Liver (tissue), 9 donors: ENCODE data around the gene MVB12B. TPM values are rescaled to one million over a fixed set of nuclear protein-coding genes. Genes with fewer than 3 reads are reported as not detected.

Experiments
- DNase-seq: peaks from one replicate; pipeline ENCODE4 v3.0.0-alpha.2; 2017; ENCODE audit warnings: low spot score
- H3K27ac ChIP-seq, 2 donors: one replicate each; pipeline ENCODE4 v1.7.0; 2013; ENCODE audit warnings: inconsistent platforms in 2 of 2, low read length in 2 of 2, control low read depth in 1 of 2, low read depth in 1 of 2, mild to moderate bottlenecking in 1 of 2
- H3K27me3 ChIP-seq, 4 donors: one replicate each; pipeline versions ENCODE4 v1.6.1 to v1.7.0; 2013; ENCODE audit warnings: low read length in 3 of 4, inconsistent platforms in 1 of 4, mild to moderate bottlenecking in 1 of 4, moderate library complexity in 1 of 4; ENCODE audit not compliant: control insufficient read depth in 4 of 4, insufficient read depth in 4 of 4
- H3K36me3 ChIP-seq, 4 donors: one replicate each; pipeline versions ENCODE4 v1.6.1 to v1.7.0; 2013; ENCODE audit warnings: low read length in 3 of 4, mild to moderate bottlenecking in 3 of 4, low read depth in 1 of 4, moderate library complexity in 1 of 4; ENCODE audit not compliant: control insufficient read depth in 4 of 4, insufficient read depth in 3 of 4
- H3K4me1 ChIP-seq, 4 donors: one replicate each; pipeline versions ENCODE4 v1.6.1 to v1.7.0; 2013; ENCODE audit warnings: low read length in 3 of 4, mild to moderate bottlenecking in 3 of 4, moderate library complexity in 1 of 4; ENCODE audit not compliant: control insufficient read depth in 4 of 4, insufficient read depth in 4 of 4
- H3K4me3 ChIP-seq, 3 donors: one replicate each; pipeline versions ENCODE4 v1.6.1 to v1.7.0; 2013; ENCODE audit warnings: low read length in 3 of 3, control low read depth in 1 of 3, low read depth in 1 of 3, mild to moderate bottlenecking in 1 of 3
- H3K9ac ChIP-seq, 2 donors: one replicate each; pipeline ENCODE4 v1.7.0; 2013; ENCODE audit warnings: low read length in 2 of 2, mild to moderate bottlenecking in 2 of 2, moderate library complexity in 2 of 2, control low read depth in 1 of 2, low read depth in 1 of 2
- H3K9me3 ChIP-seq, 4 donors: one replicate each; pipeline versions ENCODE4 v1.6.1 to v1.7.0; 2013; ENCODE audit warnings: low read length in 3 of 4; ENCODE audit not compliant: control insufficient read depth in 4 of 4
- GABPA ChIP-seq, 2 donors: IDR thresholded peaks in 1 of 2; conservative IDR thresholded peaks in 1 of 2; 2 replicates each; pipeline ENCODE4 v1.6.1; 2016; ENCODE audit warnings: antibody characterized with exemption in 2 of 2, mild to moderate bottlenecking in 1 of 2, moderate library complexity in 1 of 2
- HNF4A ChIP-seq, 2 donors: conservative IDR thresholded peaks; 2 replicates each; pipeline ENCODE4 v1.6.1; 2016; ENCODE audit warnings: antibody characterized with exemption in 2 of 2, mild to moderate bottlenecking in 2 of 2
- HNF4G ChIP-seq: IDR thresholded peaks from 2 replicates; pipeline ENCODE4 v1.6.1; 2016; ENCODE audit warnings: antibody characterized with exemption
- JUND ChIP-seq, 2 donors: IDR thresholded peaks; 2 replicates each; pipeline ENCODE4 v1.6.1; 2016; ENCODE audit warnings: antibody characterized with exemption in 2 of 2
- MAX ChIP-seq: IDR thresholded peaks from 2 replicates; pipeline ENCODE4 v1.6.1; 2016; ENCODE audit warnings: antibody characterized with exemption
- NR2F2 ChIP-seq: IDR thresholded peaks from 2 replicates; pipeline ENCODE4 v1.6.1; 2016; ENCODE audit warnings: antibody characterized with exemption
- RAD21 ChIP-seq, 2 donors: IDR thresholded peaks; 2 replicates each; pipeline ENCODE4 v1.6.1; 2016; ENCODE audit warnings: antibody characterized with exemption in 2 of 2, mild to moderate bottlenecking in 2 of 2
- REST ChIP-seq: IDR thresholded peaks from 2 replicates; pipeline ENCODE4 v1.6.1; 2016; ENCODE audit warnings: antibody characterized with exemption, mild to moderate bottlenecking
- RXRA ChIP-seq, 2 donors: IDR thresholded peaks; 2 replicates each; pipeline ENCODE4 v1.6.1; 2017 to 2018; ENCODE audit warnings: antibody characterized with exemption in 2 of 2, mild to moderate bottlenecking in 1 of 2
- TAF1 ChIP-seq: conservative IDR thresholded peaks from 2 replicates; pipeline ENCODE4 v1.6.1; 2016; ENCODE audit warnings: antibody characterized with exemption, mild to moderate bottlenecking
- YY1 ChIP-seq: IDR thresholded peaks from 2 replicates; pipeline ENCODE4 v1.6.1; 2016; ENCODE audit warnings: antibody characterized with exemption, mild to moderate bottlenecking
- ZBTB33 ChIP-seq: IDR thresholded peaks from 2 replicates; pipeline ENCODE4 v1.6.1; 2016; ENCODE audit warnings: antibody characterized with exemption
- WGBS: extraction: QIAGEN DNeasy Blood & Tissue Kit; methylation state at CpG from one replicate; pipeline ENCODE4 v1.1.7; 2013; 5-methylcytosine and 5-hydroxymethylcytosine counted together
- polyA plus RNA-seq, 2 donors: library from polyadenylated mRNA; stranded (reverse) in 1 of 2; unstranded in 1 of 2; fragments of 200-250 nt in 1 of 2; fragments of >200 nt in 1 of 2; fragmentation: Nextera tagmentation in 1 of 2; extraction: Ambion mirVana in 1 of 2; gene quantifications; one replicate each; pipeline versions ENCODE4 v1.2.1 to v1.2.3, GENCODE V29; 2013 to 2015
- total RNA-seq, 2 donors: library from RNA; depleted of rRNA; stranded (reverse); fragments of >200 nt; gene quantifications; one replicate each; pipeline ENCODE4 v1.2.3, GENCODE V29; 2014
- TF ChIP-seq, protein P1 (sequence below): fragments of 150-350 bp; IDR thresholded peaks from 2 replicates; pipeline ENCODE4 v1.5.1; 2017; ENCODE audit warnings: improper control_type of control experiment, low read depth, low read length; ENCODE audit not compliant: missing input control
- TF ChIP-seq, protein P2 (sequence below): IDR thresholded peaks from 2 replicates; pipeline ENCODE4 v1.6.1; 2016; ENCODE audit warnings: antibody characterized with exemption
- donor health status: healthy.
- donor health status: healthy.
- donor health status: healthy.
- donor health status: healthy.
- donor health status: healthy.

Gene MVB12B
- total and polyA plus RNA-seq, 4 donors, result 5.3 to 12.4 (median 8.4) TPM

GRCh38 chr9:126548312-126548711 is 221.7 kb downstream of the MVB12B start:
- Histone ChIP-seq H3K4me3 (no peak overlapping the region), H3K36me3 (no peaks in the 10 kb centered on the region), H3K27ac (no peak overlapping the region), H3K9me3 (no peaks in the 10 kb centered on the region), H3K27me3 (no peaks in the 10 kb centered on the region), H3K4me1 (peaks cover 0 to 6% (median 2%) of the 10 kb centered on the region in 4 donors), H3K9ac (no peak overlapping the region)
- TF ChIP-seq RXRA (IDR thresholded peaks at IDR 0.05), result peak; percentile 45 to 77
- TF ChIP-seq JUND (IDR thresholded peaks at IDR 0.05), result peak in 1 of 2 donors; percentile 58
- TF ChIP-seq NR2F2, result no peak
- TF ChIP-seq HNF4A (conservative IDR thresholded peaks at IDR 0.05), result peak; percentile 59 to 85
- 39% methylated on average over 7 of the region's 7 CpGs for WGBS
- DNase-seq, result no peak

- Histone ChIP-seq H3K27ac (no peak overlapping the region), H3K9me3 (no peaks in the 10 kb centered on the region), H3K36me3 (no peaks in the 10 kb centered on the region), H3K4me1 (peaks cover 0 to 6% (median 2%) of the 10 kb centered on the region in 4 donors), H3K9ac (no peak overlapping the region), H3K27me3 (no peaks in the 10 kb centered on the region), H3K4me3 (no peak overlapping the region)
- WGBS, result 78% methylated on average over 21 of the region's 21 CpGs
- TF ChIP-seq, protein P1, sequence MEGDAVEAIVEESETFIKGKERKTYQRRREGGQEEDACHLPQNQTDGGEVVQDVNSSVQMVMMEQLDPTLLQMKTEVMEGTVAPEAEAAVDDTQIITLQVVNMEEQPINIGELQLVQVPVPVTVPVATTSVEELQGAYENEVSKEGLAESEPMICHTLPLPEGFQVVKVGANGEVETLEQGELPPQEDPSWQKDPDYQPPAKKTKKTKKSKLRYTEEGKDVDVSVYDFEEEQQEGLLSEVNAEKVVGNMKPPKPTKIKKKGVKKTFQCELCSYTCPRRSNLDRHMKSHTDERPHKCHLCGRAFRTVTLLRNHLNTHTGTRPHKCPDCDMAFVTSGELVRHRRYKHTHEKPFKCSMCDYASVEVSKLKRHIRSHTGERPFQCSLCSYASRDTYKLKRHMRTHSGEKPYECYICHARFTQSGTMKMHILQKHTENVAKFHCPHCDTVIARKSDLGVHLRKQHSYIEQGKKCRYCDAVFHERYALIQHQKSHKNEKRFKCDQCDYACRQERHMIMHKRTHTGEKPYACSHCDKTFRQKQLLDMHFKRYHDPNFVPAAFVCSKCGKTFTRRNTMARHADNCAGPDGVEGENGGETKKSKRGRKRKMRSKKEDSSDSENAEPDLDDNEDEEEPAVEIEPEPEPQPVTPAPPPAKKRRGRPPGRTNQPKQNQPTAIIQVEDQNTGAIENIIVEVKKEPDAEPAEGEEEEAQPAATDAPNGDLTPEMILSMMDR, result no peak
- TF ChIP-seq, protein P2, sequence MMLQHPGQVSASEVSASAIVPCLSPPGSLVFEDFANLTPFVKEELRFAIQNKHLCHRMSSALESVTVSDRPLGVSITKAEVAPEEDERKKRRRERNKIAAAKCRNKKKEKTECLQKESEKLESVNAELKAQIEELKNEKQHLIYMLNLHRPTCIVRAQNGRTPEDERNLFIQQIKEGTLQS, result no peak
- TF ChIP-seq RXRA (IDR thresholded peaks at IDR 0.05) (no peak), NR2F2 (no peak), MAX (no peak)
- no peak for DNase-seq
Observed at GRCh38 chr9:126549246-126550006, 222.8 kb downstream of the MVB12B start.

- 77% methylated on average over 15 of the region's 15 CpGs for WGBS
- H3K27me3 ChIP-seq, result no peaks in the 10 kb centered on the region
- H3K9ac ChIP-seq, result no peak overlapping the region
- no peak overlapping the region for H3K27ac ChIP-seq
- H3K9me3 ChIP-seq, result no peaks in the 10 kb centered on the region
- H3K4me1 ChIP-seq, result peaks cover 0 to 6% (median 2%) of the 10 kb centered on the region in 4 donors
- DNase-seq, result no peak
- H3K4me3 ChIP-seq, result no peak overlapping the region
- no peaks in the 10 kb centered on the region for H3K36me3 ChIP-seq
- no peak for TF ChIP-seq YY1
- TF ChIP-seq HNF4G, result no peak
- no peak for TF ChIP-seq MAX
- no peak for TF ChIP-seq RAD21 (IDR thresholded peaks at IDR 0.05)
- TF ChIP-seq ZBTB33, result no peak
- no peak for TF ChIP-seq NR2F2
- TF ChIP-seq, protein P2, result no peak
- no peak for TF ChIP-seq REST
- no peak for TF ChIP-seq GABPA (IDR thresholded peaks at IDR 0.05 in 1 of 2, conservative IDR thresholded peaks at IDR 0.05 in 1 of 2)
- no peak for TF ChIP-seq RXRA (IDR thresholded peaks at IDR 0.05)
- TF ChIP-seq, protein P1, result no peak
- TF ChIP-seq TAF1, result no peak
Observed at GRCh38 chr9:126550891-126551351, 224.3 kb downstream of the MVB12B start.
